ENCODE data around the gene ARF6. TPM values are rescaled to one million over a fixed set of nuclear protein-coding genes. Genes with fewer than 3 reads are reported as not detected.

The ARF6 gene
- total RNA-seq: 100 to 1,000 TPM; 124 to 132 (median 128) TPM
- total RNA-seq (2013): 102 TPM

DNA sequence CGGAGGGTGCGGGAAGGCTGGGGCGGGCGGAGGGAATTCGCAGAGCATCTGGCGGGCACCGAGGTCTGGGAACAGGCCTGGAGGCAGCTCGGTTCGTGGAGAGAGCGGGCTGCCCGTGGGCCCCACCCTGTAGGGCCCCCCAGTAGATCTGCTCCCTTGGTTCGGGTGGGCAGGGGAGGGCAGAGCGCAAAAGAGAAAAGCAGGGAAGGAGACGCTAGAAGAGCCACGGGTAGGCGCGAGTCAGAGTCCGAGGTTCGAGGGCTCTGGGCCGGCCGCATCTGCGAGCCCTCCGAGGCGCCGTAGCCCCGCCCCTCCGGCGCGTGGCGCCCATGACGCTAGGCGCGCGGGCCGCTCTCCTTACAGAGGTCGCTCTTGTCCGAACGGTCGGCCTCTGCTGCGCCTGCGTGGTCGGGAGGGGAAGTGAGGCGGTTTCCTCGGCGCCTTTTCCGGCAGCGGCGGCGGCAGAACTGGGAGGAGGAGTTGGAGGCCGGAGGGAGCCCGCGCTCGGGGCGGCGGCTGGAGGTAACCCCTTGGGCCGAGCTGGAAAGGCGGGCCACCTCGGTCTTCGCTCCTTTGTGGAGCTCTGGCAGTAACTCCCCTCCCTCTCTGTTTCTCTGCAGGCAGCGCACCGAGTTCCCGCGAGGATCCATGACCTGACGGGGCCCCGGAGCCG lies at the start of gene ARF6:
Gene ARF6 (plus strand): TSS at position 447 of the 673 bp plus-strand sequence. CDS start 655 bp downstream, outside the sequence.
- H3K4me1 Mint-ChIP-seq: peaks cover 43 to 47% of the 10 kb centered on the region in 2 donors
- Histone ChIP-seq H3K4me1 (ENCODE audit: control insufficient read depth, insufficient read depth, low read length) (peaks cover 10% of the 10 kb centered on the region), H3K27me3 (ENCODE audit: control insufficient read depth, insufficient read depth, low read length) (no peaks in the 10 kb centered on the region), H3K4me3 (ENCODE audit: low read length) (peak within 1 kb of the TSS; percentile 93), H3K27ac (ENCODE audit: low read length) (peak within 1 kb of the TSS; percentile 98), H3K36me3 (ENCODE audit: control insufficient read depth, insufficient read depth, low read length) (peaks cover 27% of the 10 kb centered on the region), H3K9me3 (ENCODE audit: control insufficient read depth, insufficient read depth, low read length) (no peaks in the 10 kb centered on the region)
- no peaks in the 10 kb centered on the region for H3K27me3 Mint-ChIP-seq (ENCODE audit: low read depth in 2 of 2)
- WGBS (ENCODE audit: insufficient coverage): under 1% methylated on average over 66 of the region's 66 CpGs
- H3K27ac Mint-ChIP-seq: peak within 1 kb of the TSS; percentile 98 to 100
- DNase-seq: peak; percentile 97
- TF ChIP-seq, protein P1, sequence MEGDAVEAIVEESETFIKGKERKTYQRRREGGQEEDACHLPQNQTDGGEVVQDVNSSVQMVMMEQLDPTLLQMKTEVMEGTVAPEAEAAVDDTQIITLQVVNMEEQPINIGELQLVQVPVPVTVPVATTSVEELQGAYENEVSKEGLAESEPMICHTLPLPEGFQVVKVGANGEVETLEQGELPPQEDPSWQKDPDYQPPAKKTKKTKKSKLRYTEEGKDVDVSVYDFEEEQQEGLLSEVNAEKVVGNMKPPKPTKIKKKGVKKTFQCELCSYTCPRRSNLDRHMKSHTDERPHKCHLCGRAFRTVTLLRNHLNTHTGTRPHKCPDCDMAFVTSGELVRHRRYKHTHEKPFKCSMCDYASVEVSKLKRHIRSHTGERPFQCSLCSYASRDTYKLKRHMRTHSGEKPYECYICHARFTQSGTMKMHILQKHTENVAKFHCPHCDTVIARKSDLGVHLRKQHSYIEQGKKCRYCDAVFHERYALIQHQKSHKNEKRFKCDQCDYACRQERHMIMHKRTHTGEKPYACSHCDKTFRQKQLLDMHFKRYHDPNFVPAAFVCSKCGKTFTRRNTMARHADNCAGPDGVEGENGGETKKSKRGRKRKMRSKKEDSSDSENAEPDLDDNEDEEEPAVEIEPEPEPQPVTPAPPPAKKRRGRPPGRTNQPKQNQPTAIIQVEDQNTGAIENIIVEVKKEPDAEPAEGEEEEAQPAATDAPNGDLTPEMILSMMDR (IDR thresholded peaks at IDR 0.05): peak; percentile 16
- no peaks in the 10 kb centered on the region for H3K9me3 Mint-ChIP-seq
- intact Hi-C loops (cut with micrococcal nuclease): loop anchor here (1.0 to 5.0 kb wide), 6 partner anchors 24 to 225 kb away; partner anchors contain the start of gene VCPKMT
- peaks cover 13% of the 10 kb centered on the region for H3K36me3 Mint-ChIP-seq
- peak; percentile 83 to 95 (median 88) for ATAC-seq
- H3K4me3 Mint-ChIP-seq: peak within 1 kb of the TSS; percentile 100

DNA sequence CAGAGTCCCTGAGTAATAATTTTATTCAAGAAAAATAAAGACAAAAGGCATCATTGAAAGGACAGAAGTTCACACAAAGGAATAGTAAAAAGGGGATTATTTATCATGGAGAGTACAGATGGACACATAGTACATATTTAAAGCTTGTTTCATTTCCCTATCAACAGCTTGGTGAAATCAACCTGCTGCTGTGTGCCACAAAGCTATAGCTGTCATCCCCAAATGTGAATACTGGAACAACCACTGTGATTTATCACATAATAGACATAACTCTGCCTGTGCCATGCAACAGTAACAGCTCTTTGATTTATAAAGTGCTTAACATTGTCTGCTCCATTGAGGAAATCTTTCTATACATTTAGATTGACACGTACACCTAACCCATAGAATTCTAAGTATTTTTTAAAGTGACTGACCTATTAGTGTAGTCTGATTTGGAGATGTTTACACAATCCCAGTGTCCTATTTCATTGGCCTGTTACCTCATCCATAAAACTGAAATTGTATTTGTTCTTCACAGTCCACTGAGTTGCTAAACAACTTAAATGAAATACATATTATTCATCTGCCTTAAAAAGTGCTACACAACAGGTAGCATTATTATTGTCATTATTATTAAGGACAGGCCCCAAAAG lies 43.6 kb upstream of the ARF6 start:
- no peaks in the 10 kb centered on the region for H3K9me3 Mint-ChIP-seq
- WGBS (ENCODE audit: insufficient coverage): no CpG with 5 or more reads among the region's 1 CpG
- no peak overlapping the region for H3K4me3 ChIP-seq (ENCODE audit: low read length)
- peaks cover 12% of the 10 kb centered on the region for H3K36me3 Mint-ChIP-seq
- H3K27me3 ChIP-seq (ENCODE audit: control insufficient read depth, insufficient read depth, low read length): no peaks in the 10 kb centered on the region
- no peak for DNase-seq
- peaks cover 13% of the 10 kb centered on the region for H3K4me1 ChIP-seq (ENCODE audit: control insufficient read depth, insufficient read depth, low read length)
- no peak for ATAC-seq
- no peak overlapping the region for H3K27ac ChIP-seq (ENCODE audit: low read length)
- intact Hi-C loops (cut with micrococcal nuclease): no loop called here
- no peaks in the 10 kb centered on the region for H3K27me3 Mint-ChIP-seq (ENCODE audit: low read depth in 2 of 2)
- peaks cover 38 to 45% of the 10 kb centered on the region in 2 donors for H3K4me1 Mint-ChIP-seq
- no peak overlapping the region for H3K4me3 Mint-ChIP-seq
- no peaks in the 10 kb centered on the region for H3K9me3 ChIP-seq (ENCODE audit: control insufficient read depth, insufficient read depth, low read length)
- peaks cover 42% of the 10 kb centered on the region for H3K36me3 ChIP-seq (ENCODE audit: control insufficient read depth, insufficient read depth, low read length)
- TF ChIP-seq, protein P1 (IDR thresholded peaks at IDR 0.05): no peak
- peak overlapping the region; percentile 29 to 98 for H3K27ac Mint-ChIP-seq

DNA sequence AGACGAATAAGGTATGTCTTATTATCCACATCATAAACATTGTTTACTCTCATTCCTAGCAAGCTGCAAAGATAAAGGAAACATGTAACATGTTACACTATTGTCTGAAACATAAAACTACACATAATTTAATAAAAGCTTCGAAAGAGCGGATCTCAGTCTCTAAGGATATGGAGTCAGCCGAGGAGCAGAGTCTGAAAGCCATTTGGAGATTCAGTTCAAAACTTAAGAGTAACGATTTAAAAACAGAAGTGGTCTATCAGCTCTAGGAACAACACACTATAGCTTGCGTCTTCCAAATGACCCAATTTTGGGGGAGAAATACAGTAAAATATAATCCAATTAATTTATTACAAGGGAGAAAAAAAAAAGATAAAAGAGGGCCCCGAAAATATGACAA lies 41.1 kb upstream of the ARF6 start:
- DNase-seq (no peak), ATAC-seq (no peak)
- Mint-ChIP-seq H3K27ac (peak overlapping the region; percentile 93 to 98), H3K4me3 (peak overlapping the region; percentile 92), H3K9me3 (no peaks in the 10 kb centered on the region), H3K27me3 (ENCODE audit: low read depth in 2 of 2) (no peaks in the 10 kb centered on the region), H3K36me3 (peaks cover 6% of the 10 kb centered on the region), H3K4me1 (peaks cover 38 to 45% of the 10 kb centered on the region in 2 donors)
- Histone ChIP-seq H3K4me3 (ENCODE audit: low read length) (peak overlapping the region; percentile 84), H3K27me3 (ENCODE audit: control insufficient read depth, insufficient read depth, low read length) (no peaks in the 10 kb centered on the region), H3K9me3 (ENCODE audit: control insufficient read depth, insufficient read depth, low read length) (no peaks in the 10 kb centered on the region), H3K36me3 (ENCODE audit: control insufficient read depth, insufficient read depth, low read length) (peaks cover 24% of the 10 kb centered on the region), H3K4me1 (ENCODE audit: control insufficient read depth, insufficient read depth, low read length) (peaks cover 13% of the 10 kb centered on the region), H3K27ac (ENCODE audit: low read length) (peak overlapping the region; percentile 86)
- WGBS (ENCODE audit: insufficient coverage): 9% methylated on average over 5 of the region's 7 CpGs
- TF ChIP-seq, protein P1 (IDR thresholded peaks at IDR 0.05): no peak
- intact Hi-C loops (cut with micrococcal nuclease): loop anchor here (2.0 kb wide), 2 partner anchors 217 to 681 kb away; partner anchors contain the start of genes DNAAF2 and MAP4K5
